Non-pigmented ciliary epithelial cell (primary cell): ENCODE measurements around the gene TMEM45A.
"Not testable (repeated sequence)": the region's sequence is repeated elsewhere in the genome, so short reads cannot be mapped to it uniquely, and the experiment has no call there.

Source experiments
- DNase-seq: peaks from one replicate; pipeline ENCODE4 v3.0.0-alpha.2; 2010; ENCODE audit warnings: low read depth

The TMEM45A gene, protein sequence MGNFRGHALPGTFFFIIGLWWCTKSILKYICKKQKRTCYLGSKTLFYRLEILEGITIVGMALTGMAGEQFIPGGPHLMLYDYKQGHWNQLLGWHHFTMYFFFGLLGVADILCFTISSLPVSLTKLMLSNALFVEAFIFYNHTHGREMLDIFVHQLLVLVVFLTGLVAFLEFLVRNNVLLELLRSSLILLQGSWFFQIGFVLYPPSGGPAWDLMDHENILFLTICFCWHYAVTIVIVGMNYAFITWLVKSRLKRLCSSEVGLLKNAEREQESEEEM

DNA sequence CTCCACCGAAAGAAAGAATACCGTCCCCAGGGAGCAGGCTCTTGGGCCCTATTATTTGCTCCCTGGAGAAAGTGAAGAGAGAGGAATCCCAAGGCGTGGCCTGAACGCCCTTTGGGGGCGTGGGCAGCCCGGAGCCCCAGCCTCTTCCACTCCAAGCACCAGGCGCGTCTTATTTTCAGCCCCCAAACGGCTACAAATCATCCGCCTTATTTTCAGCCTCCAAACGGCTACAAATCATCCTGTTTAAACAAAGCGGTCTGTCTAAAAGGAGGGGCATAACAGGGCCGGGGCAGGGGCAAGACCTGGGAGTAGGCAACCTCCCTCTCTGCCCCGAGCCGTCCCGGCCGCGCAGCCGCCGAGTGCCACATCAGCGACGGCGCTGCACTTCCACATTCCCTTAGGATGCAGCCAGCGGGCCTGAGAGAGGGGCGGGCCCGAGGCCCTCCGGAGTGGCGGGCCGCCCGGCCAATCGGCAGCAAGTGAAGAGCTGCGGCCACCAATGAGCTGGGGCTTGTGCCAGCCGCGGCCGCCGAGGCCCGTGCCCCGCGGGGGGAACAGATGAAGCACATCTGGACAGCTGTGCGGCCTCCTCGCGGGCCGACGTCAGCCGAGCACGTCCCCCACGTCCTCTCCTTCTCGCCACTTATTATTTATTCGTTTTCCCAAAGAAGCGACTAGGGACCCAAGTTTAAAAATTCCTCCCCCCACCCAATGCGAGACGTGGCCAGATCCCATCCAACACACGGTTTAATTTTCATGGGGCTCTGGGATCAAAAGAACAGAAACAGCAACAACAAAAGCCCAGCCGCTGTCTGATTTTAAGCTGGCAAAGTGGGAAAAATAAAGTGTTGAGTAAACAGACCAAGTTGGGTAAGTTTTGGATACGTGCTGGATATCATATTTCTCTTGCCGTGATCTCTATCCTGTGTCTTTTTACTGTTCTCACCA is at the start of gene TMEM45A:
Gene TMEM45A, plus strand, starts transcription at position 561 of the 948 bp plus-strand sequence. CDS start 62,593 bp downstream, outside the sequence.
- DNase-seq, result peak; percentile 76

GRCh38 chr3:100443690-100444089 is 48.7 kb upstream of the TMEM45A start:
- DNase-seq, result no peak

GRCh38 chr3:100447067-100447466 is 45.4 kb upstream of the TMEM45A start:
- DNase-seq, result not testable (repeated sequence)

DNA sequence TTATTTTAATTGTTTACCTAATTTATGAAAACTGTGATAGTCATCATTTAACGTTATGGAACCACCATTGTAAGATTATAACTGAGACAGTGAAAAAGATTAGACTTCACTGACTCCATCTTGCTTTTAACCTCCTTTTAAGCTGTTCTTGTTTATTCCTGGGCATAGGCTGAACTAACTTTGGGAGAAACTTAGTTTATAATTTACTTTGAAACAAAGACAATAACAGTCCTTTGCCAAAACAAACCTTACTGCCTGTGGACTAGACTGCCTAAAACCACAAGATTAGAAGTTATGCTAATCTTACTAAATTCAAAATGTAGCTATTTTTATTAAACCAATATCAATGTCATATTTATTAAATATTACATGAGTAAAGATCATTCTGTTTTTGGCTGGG is 44.3 kb upstream of the TMEM45A start:
- DNase-seq, result no peak

DNA sequence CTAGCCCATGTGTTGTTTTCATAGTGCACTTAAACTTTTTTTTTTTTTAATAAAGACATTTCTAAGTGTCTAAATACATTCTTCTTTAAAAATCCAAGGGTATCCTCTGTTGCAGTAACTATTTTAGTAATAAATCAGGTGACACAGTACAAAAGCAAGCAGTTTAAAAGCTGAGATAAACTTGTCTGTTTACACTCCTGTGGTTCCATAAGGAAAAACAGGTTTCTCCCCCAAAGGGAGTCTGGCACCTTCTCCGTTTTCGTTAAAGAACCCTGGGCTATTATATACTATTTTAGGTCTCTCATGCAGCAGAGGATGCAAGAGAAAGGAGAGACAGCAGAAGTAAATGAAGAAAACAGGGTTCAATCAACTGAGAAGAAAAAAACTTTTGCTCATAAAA is 43.2 kb upstream of the TMEM45A start:
- DNase-seq, result no peak

DNA sequence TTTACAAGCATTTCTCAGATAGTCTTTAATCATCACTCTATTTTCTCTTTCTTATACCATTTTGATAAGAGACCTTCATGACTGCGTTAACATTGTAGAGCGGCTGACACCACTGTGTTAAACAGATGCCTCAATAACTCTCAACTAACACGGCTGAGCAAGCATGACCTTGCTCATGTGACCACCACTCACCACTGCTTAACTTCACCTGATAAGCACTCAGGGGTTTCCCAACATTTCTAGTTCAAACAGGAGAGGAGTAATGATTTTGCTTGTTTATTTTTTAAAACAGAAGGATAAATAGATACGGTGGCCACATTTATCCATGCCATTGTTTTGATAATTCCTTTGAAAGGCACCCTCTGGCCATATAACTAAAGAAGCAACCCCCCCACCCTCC is 37.7 kb upstream of the TMEM45A start:
- DNase-seq, result no peak

- DNase-seq, result no peak
Measured at GRCh38 chr3:100455841-100456550, 36.4 kb upstream of the TMEM45A start.

- DNase-seq, result no peak
Measured at GRCh38 chr3:100456745-100457144, 35.7 kb upstream of the TMEM45A start.

DNA sequence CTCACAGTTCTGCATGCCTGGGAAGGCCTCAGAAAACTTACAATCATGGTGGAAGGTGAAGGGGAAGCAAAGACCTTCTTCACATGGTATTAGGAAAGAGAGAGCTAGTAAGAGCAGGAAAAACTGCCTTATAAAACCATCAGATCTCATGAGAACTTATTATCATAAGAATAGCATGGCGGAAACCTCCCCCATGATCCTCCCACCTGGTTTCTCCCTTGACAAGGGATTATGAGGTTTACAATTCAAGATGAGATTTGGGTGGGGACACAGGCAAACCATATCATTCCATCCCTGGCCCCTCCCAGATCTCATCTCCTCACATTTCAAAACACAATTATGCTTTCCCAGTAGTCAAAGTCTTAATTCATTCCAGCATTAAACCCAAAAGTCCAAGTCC is 34.6 kb upstream of the TMEM45A start:
- no peak for DNase-seq

DNA sequence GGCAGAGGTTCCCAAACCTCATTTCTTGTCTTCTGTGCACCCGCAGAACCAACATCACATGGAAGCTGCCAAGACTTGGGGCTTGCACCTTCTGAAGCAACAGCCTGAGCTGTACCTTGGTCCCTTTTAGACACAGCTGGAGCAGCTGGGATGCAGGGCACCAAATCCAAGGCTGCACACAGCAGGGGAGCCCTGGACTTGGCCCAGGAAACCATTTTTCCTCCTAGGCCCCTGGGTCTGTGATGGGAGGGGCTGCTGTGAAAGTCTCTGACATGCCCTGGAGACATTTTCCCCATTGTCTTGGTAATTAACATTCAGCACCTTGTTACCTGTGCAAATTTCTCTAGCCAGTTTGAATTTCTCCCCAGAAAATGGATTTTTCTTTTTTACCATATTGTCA is 33.6 kb upstream of the TMEM45A start:
- no peak for DNase-seq

- peak; percentile 30 for DNase-seq
Measured at GRCh38 chr3:100463002-100463401, 29.4 kb upstream of the TMEM45A start.

- DNase-seq, result no peak
Measured at GRCh38 chr3:100463646-100464155, 28.7 kb upstream of the TMEM45A start.

- no peak for DNase-seq
Measured at GRCh38 chr3:100465892-100466777, 26.3 kb upstream of the TMEM45A start.

DNA sequence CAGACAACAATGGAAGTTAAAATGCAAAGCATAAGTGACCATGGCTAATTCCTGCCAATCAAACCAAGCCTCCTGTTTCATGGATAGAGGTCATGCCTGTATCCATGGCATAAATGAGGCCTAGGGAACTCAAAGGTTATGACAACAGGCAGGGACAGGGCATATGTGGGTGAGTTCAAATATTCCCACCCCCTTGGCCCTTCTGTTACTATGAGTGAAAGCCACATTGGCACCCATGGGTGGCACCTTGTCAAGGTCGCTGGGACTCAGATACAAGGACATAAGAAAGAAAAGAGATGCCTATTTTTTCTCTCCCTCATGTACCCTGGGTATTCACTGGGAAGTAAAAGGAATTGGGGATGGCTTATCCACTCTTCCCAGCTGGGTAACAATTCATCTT is 25.3 kb upstream of the TMEM45A start:
- no peak for DNase-seq

DNA sequence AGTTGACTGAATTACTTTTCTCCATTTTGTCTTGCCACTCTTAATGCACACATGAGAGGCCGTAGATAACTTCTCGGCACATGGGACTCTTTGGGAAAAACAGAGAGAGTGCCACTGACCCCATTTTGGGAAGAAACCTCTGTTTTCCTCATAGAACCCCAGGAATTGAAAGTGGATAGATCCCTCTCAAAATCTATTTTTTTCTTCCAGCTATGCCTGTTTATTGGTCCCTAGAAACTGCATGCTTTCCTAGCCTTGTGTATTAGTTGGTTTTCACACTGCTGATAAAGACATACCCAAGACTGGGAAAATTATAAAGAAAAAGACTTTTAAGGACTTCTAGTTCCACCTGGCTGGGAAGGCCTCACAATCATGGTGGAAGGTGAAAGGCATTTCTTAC is 23.7 kb upstream of the TMEM45A start:
- no peak for DNase-seq

DNA sequence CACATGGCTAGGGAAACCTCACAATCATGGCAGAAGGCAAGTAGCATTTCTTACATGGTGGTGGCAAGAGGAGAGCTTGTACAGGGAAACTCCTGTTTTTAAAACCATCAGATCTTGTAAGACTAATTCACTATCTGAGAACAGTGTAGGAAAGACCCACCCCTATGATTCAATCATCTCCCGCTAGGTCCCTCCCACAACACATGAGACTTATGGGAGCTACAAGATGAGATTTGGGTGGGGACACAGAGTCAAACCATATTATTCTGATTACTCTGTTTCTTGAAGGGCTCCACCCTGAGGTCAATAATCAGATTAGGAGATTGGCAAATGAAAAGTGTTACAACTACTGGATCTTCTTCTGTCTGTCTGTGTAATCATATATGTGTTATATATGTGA is 21.5 kb upstream of the TMEM45A start:
- no peak for DNase-seq

GRCh38 chr3:100471444-100471843 is 21.0 kb upstream of the TMEM45A start:
- DNase-seq, result no peak

DNA sequence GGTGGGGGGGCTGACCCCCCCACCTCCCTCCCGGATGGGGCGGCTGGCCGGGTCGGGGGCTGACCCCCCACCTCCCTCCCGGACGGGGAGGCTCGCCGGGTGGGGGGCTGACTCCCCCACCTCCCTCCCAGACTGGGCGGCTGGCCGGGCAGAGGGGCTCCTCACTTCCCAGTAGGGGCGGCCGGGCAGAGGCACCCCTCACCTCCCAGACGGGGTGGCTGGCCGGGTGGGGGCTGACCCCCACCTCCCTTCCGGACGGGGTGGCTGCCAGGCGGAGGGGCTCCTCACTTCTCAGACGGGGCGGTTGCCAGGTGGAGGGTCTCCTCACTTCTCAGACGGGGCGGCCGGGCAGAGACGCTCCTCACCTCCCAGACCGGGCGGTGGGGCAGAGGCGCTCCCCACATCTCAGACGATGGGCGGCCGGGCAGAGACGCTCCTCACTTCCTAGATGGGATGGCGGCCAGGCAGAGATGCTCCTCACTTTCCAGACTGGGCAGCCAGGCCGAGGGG is 14.5 kb upstream of the TMEM45A start:
- not testable (repeated sequence) for DNase-seq

DNA sequence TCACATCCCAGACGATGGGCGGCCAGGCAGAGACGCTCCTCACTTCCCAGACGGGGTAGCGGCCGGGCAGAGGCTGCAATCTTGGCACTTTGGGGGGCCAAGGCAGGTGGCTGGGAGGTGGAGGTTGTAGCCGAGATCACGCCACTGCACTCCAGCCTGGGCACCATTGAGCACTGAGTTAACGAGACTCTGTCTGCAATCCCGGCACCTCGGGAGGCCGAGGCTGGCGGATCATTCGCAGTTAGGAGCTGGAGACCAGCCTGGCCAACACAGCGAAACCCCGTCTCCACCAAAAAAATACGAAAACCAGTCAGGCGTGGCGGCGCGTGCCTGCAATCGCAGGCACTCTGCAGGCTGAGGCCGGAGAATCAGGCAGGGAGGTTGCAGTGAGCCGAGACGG is 13.9 kb upstream of the TMEM45A start:
- not testable (repeated sequence) for DNase-seq

DNA sequence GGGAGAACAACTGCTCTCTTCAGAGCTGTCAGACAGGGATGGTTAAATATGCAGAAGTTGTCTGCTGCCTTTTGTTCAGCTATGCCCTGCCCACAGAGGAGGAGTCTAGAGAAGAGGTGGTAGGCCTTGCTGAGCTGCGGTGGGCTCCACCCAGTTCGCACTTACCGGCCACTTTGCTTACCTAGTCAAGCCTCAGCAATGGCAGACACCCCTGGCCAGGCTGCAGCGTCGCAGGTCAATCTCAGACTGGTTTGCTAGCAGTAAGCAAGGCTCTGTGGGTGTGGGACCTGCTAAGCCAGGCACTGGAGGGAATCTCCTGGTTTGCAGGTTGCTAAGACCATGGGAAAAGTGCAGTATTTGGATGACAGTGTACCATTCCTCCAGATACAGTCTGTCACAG is 12.3 kb upstream of the TMEM45A start:
- no peak for DNase-seq

- no peak for DNase-seq
Measured at GRCh38 chr3:100482176-100482575, 10.2 kb upstream of the TMEM45A start.
